ENCODE results near the gene FAM98A. TPM values are rescaled to one million over a fixed set of nuclear protein-coding genes. Genes with fewer than 3 reads are reported as not detected.

FAM98A gene
- total RNA-seq, 1 donor from 2014 or later: 66.6 TPM

GRCh38 chr2:33602201-33602830, 3.2 kb upstream of the FAM98A start:
- intact Hi-C loops (cut with DNase I): no loop called here
- DNase-seq: no peak
- ATAC-seq (ENCODE audit: poor library complexity): no peak

DNA sequence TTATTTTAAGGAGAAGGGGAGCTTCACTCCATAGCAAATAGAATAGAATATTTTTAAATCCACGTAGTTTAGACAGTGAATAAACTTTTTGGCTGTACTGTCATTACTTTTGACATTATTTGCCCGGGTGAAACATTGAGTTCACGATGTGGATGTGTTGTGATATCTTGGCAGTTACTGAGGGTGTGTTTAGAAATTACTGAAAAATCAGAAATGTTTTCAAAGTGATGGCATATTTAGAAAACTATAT, 769 bp upstream of the FAM98A start:
- no peak for DNase-seq
- intact Hi-C loops (cut with DNase I): no loop called here
- no peak for ATAC-seq (ENCODE audit: poor library complexity)

DNA sequence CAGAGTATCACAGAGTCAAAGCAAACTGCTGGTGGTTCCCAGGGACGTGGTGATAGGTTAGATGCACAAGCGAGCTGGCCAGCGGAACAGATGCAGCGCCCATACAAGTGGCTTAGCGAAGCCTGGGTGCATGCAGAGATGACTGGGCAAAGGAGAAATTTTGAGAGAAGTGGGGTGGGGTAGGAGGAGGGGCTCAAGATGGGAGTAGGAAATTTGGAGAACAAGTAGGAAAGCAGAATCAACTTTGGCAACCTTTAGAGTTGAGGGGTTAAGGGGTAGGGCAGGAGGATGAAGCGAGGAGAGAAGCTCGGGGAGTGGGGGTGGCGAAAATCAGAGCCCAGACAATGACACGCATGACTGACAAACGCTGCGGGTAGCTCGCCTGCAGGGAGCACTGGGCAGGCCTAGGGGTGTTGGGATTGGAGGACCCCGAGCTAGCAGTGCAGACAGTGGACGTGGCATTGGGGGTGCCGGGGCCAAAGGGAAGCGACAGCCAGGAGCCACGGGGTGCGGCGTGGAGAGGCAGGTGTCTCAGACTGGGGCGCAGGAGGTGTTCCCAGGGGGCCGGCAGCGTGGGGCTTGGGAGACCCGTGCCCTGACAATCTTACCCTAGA, 431 bp downstream of the FAM98A start:
- ATAC-seq (ENCODE audit: poor library complexity) (peak; percentile 42), DNase-seq (no peak)
- intact Hi-C loops (cut with DNase I): no loop called here

GRCh38 chr2:33597026-33597425, 2.1 kb downstream of the FAM98A start:
- ATAC-seq (ENCODE audit: poor library complexity): no peak
- DNase-seq: no peak
- intact Hi-C loops (cut with DNase I): no loop called here

GRCh38 chr2:33595385-33595784, 3.7 kb downstream of the FAM98A start:
- no peak for DNase-seq
- intact Hi-C loops (cut with DNase I): no loop called here
- ATAC-seq (ENCODE audit: poor library complexity): no peak

DNA sequence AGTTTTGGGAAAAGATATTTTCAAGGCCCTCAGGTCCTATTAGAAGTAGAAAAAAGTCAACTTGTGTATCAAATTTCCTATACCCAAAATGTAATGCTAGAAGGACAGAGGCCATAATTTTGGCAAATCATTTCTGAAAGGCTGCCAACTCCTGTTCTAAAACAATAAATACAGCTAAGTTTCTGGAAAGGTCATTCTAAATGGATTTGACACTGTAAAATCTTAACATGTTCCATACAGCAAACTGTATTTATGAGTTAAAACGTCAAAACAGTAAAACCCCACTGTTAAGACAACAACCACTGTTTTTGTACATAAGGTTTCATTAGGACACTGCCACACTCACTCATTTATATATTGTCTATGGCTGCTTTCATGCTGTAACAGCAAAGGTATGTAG, 9.7 kb downstream of the FAM98A start:
- intact Hi-C loops (cut with DNase I): no loop called here

DNA sequence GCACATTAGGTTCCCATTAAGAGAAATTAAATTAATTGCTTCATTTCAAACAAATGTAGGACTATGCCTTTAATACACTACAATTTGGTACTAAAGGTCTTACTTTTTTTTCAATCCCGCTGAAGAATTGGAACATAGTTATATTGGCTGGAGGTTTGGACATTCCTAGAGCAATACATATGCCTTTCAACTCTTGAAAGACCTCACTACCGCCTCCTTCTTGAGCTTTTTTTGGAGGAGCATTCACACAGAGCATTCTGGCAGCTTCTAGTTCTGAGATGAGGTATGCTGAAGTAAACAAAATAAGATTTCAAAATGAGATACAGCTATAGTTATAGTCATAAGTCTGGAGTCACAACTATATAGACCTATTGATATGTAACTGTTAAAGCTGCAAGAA, 10.9 kb downstream of the FAM98A start:
- no peak for DNase-seq
- intact Hi-C loops (cut with DNase I): no loop called here
- ATAC-seq (ENCODE audit: poor library complexity): no peak

More for the DNA sequence above, 9.7 kb downstream of the FAM98A start:
- ATAC-seq (ENCODE audit: poor library complexity) (no peak), DNase-seq (no peak)

- ATAC-seq (ENCODE audit: poor library complexity) (no peak), DNase-seq (no peak)
- intact Hi-C loops (cut with DNase I): no loop called here
These were observed 12.3 kb downstream of the FAM98A start for GRCh38 chr2:33586766-33587165.

- intact Hi-C loops (cut with DNase I): loop anchor here (5.0 kb wide), 1 partner anchor 171 kb away; no protein-coding TSS in a partner anchor
- ATAC-seq (ENCODE audit: poor library complexity): peak; percentile 67
- no peak for DNase-seq
These were observed 15.7 kb downstream of the FAM98A start for GRCh38 chr2:33583194-33583938.

GRCh38 chr2:33581872-33582271, 17.2 kb downstream of the FAM98A start:
- no peak for ATAC-seq (ENCODE audit: poor library complexity)
- DNase-seq: no peak
- intact Hi-C loops (cut with DNase I): loop anchor here (5.0 kb wide), 1 partner anchor 170 kb away; no protein-coding TSS in a partner anchor

DNA sequence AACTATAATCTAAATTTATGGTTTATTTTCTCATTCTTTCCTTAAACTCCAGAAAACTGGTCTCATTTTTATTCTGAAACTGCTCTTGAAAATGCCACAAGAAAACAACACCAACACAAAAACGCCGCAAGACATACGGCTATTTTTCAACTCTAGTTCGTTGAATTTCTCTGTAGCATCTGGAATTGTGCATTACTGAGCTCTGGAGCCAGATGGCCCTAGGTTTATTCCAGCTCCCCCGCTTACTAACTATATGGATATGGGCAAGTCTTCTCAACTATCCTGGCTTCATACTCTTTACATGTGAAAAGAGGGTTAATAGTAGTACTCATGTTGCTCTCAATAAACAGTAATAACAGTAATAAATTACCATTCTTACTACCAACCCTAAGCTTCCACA, 19.9 kb downstream of the FAM98A start:
- no peak for DNase-seq

DNA sequence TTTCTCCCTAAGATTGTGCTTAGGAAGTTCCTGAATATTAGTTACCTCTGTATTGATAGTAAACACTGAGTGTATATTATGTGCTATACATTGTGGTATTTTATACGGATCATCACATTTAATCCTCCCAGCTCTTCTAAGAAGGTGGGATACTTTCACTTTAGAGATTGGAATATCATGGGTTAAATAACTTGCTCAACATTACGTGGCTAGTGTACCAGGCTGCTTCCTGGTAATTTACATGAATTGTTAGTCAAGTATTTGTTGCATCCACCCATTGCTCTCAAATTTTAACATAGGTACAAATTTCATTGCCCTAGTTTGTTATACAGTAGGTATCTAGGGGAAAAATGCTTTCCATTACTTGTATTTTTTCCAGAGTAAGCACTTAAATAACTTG, 21.4 kb downstream of the FAM98A start:
- DNase-seq (no peak), ATAC-seq (ENCODE audit: poor library complexity) (no peak)
- intact Hi-C loops (cut with DNase I): no loop called here

More for the DNA sequence above, 19.9 kb downstream of the FAM98A start:
- intact Hi-C loops (cut with DNase I): no loop called here
- no peak for ATAC-seq (ENCODE audit: poor library complexity)

- intact Hi-C loops (cut with DNase I): no loop called here
- DNase-seq: no peak
- ATAC-seq (ENCODE audit: poor library complexity): no peak
These were observed 22.0 kb downstream of the FAM98A start for GRCh38 chr2:33577084-33577483.

GRCh38 chr2:33573657-33574056, 25.4 kb downstream of the FAM98A start:
- intact Hi-C loops (cut with DNase I): no loop called here
- ATAC-seq (ENCODE audit: poor library complexity) (no peak), DNase-seq (no peak)

DNA sequence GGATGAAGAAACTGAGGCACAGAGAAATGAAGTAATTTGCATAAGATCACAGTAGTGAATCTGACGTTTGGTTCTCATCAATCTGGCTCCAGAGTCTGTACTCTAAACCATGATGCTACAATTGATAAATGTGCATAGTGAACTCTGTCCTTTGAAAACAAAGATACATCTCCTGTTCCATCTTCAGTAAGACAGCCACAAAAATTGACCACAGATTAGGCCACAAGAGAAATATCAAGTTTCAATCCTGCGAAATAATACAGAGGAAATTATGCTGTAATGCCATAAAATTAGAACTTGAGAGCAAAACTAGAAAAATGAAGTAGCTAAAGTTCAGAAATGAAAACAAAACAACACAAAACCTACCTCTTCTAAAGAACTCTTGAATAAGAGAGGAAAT, 28.4 kb downstream of the FAM98A start:
- no peak for ATAC-seq (ENCODE audit: poor library complexity)
- intact Hi-C loops (cut with DNase I): no loop called here
- no peak for DNase-seq

GRCh38 chr2:33561872-33562271, 37.2 kb downstream of the FAM98A start:
- DNase-seq (no peak), ATAC-seq (ENCODE audit: poor library complexity) (no peak)
- intact Hi-C loops (cut with DNase I): no loop called here

DNA sequence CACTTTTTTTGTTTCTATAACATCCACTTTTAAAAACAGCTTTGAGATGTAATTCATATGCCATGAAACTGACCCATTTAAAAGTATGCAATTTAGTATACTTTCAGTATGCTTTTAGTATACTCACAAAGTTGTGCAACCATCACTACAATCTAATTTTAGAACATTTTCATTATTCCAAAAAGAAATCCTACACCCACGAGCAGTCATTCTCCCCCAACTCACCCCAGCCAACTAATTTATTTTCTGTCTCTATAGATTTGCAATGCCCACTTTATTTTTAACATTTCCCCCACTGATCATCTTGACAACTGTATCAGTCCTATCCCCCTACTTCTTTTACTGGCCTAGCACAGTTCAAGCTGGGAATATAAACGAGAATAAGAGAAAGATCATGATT, 39.1 kb downstream of the FAM98A start:
- ATAC-seq (ENCODE audit: poor library complexity): no peak
- intact Hi-C loops (cut with DNase I): no loop called here

GRCh38 chr2:33559328-33559727, 39.8 kb downstream of the FAM98A start:
- DNase-seq (no peak), ATAC-seq (ENCODE audit: poor library complexity) (no peak)
- intact Hi-C loops (cut with DNase I): no loop called here

More for the DNA sequence above, 39.1 kb downstream of the FAM98A start:
- no peak for DNase-seq

- intact Hi-C loops (cut with DNase I): no loop called here
- no peak for DNase-seq
- ATAC-seq (ENCODE audit: poor library complexity): no peak
These were observed 43.4 kb downstream of the FAM98A start for GRCh38 chr2:33555681-33556080.

GRCh38 chr2:33552758-33553461, 46.2 kb downstream of the FAM98A start:
- no peak for ATAC-seq (ENCODE audit: poor library complexity)
- intact Hi-C loops (cut with DNase I): no loop called here

More at GRCh38 chr2:33552758-33553461, 46.2 kb downstream of the FAM98A start:
- no peak for DNase-seq

Data from Right ventricle myocardium superior (tissue), 1 donor.